Stimulated activated CD4-positive, alpha-beta T cell treated with anti-CD3 and anti-CD28 coated beads, Interleukin-12 subunit alpha, Interleukin-12 subunit beta, amount 100 ng/mL, for 48 hours (primary cell): ENCODE results near the gene CARF.
"Not testable (repeated sequence)": the region's sequence is repeated elsewhere in the genome, so short reads cannot be mapped to it uniquely, and the experiment has no call there.

Experiments
- DNase-seq, 3 donors: peaks; one replicate each; pipeline ENCODE4 v3.0.0-alpha.2; 2020; ENCODE audit warnings: low read depth in 2 of 3, low spot score in 1 of 3

CARF gene

GRCh38 chr2:202911512-202912341 lies at the start of gene CARF, which contains the start of gene WDR12:
CARF (plus strand) TSS chr2:202912275; CDS start chr2:202941903, 29,628 bp downstream.
WDR12 (minus strand) TSS chr2:202911673; CDS start chr2:202911476, 197 bp downstream.
- peak; percentile 78 to 86 (median 82) for DNase-seq

GRCh38 chr2:202870431-202871299 lies 41.4 kb upstream of the CARF start:
- DNase-seq: peak; percentile 37 to 59 (median 56)

DNA sequence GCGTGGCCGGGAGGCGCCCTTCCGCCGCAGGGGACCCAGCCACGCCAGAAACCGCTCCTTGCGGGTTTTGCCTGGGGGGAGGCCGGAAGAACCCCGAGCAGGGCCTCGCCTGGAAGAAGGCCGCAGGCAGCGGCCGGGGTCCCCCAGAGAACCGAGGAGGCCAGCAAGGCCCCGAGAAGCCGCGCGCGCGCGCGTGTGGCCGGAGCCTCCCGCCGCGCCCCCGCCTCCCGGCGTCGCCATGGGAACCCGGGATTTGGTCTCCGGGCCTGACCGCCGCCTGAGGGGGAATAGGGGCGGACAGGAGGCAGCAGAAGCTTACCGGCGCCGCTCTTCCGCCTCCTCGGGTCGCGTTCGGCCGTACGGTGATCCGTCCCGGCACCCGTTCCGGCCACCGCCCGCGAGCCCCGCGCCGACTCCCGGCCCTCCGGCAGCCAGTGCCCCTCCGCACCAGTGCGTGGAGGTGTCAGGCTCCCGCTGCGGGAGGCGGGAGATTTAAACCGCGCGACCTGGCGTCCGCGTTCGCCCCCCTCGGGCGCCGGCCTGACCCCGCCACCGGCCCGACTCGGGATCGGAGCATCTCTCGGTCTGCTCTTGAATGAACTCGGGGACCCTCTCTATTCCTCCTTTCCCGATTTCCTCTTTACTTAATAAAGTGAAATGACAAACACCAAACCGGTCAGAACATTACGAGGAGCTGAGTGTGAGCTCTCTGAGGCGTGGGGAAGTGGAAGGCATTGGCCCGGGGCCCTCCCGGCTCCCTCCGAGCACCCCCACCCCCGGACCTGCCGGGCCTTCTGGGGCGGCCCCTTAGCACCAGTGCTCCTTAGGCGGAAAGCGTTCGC lies 40.6 kb upstream of the CARF start, which contains the start of gene ICA1L:
Gene ICA1L, minus strand, starts transcription at position 467 of the 842 bp plus-strand sequence. CDS start 42,757 bp downstream, outside the sequence.
- peak; percentile 25 to 52 (median 37) for DNase-seq

GRCh38 chr2:202877699-202878098 lies 34.4 kb upstream of the CARF start:
- DNase-seq: no peak

GRCh38 chr2:202881570-202881969 lies 30.5 kb upstream of the CARF start:
- DNase-seq: no peak

- DNase-seq: no peak
Observed at GRCh38 chr2:202883987-202884675, 27.9 kb upstream of the CARF start.

DNA sequence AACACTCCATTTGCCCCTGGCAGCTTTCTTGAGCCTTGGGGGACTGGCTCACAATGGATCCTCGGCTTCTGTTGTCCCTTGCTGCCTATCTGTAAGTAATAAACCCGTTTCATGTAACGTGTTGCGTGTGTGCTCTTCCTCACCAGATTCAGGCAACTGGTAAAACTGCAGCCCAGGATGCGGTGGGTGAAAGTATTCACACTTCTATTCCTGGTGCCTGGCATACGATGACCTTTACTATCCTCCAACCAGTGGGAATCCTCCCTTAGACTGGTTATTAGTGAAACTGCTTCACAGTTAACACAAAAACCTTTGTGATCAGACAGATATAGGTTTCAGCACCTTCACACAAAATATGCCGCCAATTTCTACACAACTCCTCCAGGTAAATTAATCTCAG lies 26.9 kb upstream of the CARF start:
- no peak for DNase-seq

DNA sequence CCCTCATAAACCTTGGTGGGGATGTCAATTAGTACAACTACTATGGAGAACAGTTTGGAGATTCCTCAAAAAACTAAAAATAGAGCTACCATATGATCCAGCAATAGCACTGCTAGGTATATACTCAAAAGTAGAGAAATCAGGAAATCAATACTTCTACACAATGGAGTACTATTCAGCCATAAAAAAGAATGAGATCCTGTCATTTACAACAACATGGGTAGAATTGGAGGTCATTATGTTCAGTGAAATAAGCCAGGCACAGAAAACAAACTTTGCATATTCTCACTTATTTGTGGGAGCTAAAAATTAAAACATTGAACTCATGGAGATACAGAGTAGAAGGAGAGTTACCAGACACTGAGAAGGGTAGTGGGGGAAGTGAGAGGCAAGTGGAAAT lies 6.6 kb upstream of the CARF start:
- not testable (repeated sequence) for DNase-seq

DNA sequence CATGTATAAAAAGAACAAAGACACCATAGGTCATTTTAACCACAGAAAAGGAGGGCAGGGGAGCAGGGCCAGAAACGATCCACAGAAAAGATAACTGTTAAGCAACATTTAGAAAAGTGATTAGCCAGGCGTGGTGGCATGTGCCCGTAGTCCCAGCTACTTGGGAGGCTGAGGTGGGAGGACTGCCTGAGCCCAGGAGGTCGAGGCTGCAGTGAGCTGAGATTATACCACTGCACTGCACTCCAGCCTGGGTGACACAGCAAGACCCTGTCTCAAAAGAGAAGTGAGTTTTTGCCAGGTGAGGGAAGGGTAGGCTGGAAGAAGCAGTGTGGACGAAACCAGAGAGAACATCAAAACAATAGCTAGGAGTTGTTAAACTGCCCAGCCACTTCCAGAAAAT lies 3.9 kb upstream of the CARF start:
- DNase-seq: no peak

- DNase-seq: no peak
Observed at GRCh38 chr2:202909394-202910192, 2.5 kb upstream of the CARF start.

GRCh38 chr2:202910250-202910649 lies 1.8 kb upstream of the CARF start:
- not testable (repeated sequence) for DNase-seq

- DNase-seq: no peak
Observed at GRCh38 chr2:202910698-202911097, 1.4 kb upstream of the CARF start.

- peak in 1 of 3 donors; percentile 5 for DNase-seq
Observed at GRCh38 chr2:202911203-202911511, 918 bp upstream of the CARF start.

DNA sequence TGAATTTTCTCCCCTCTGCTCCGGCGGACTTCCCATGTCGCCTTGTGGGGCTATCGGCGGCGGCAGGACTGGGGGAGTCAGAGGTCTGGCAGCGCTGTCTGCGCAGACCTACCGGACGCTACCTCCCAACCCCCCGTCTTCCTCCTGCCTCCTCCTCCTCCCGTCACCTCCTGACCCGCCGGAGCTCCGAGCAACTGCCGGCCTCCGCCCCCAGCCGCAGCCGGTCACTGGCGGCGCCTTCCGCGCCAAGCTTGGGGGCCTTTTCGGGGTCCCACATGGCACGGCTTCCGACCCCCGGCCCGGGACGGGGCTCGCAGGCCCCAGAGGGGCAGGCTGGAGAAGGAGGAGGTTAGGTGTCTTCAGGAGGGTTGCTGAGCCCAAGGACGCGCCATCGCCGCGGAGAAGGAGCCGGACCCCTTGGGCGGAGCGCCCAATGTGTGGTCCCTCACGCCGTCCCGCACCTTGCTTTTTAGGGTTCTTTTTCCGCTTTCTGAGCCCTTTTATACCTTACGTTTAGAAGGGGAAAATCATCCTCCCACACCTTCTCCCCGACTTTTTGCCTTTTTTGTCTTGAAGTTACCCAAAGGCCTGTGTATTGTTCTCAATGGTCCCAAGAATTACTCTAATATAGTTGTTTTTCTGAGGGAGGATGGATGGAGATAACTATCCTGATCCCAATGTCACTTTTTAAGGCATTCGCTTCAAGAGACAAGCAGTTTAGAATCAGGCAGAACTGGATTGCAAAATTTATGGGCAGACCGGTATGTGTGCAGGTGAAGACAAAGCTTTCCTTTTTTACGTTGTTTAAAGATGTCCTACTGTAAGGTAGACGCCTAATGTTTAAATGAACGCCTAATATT lies 497 bp downstream of the CARF start:
- not testable (repeated sequence) for DNase-seq

- DNase-seq: no peak
Observed at GRCh38 chr2:202918860-202919259, 6.8 kb downstream of the CARF start.

DNA sequence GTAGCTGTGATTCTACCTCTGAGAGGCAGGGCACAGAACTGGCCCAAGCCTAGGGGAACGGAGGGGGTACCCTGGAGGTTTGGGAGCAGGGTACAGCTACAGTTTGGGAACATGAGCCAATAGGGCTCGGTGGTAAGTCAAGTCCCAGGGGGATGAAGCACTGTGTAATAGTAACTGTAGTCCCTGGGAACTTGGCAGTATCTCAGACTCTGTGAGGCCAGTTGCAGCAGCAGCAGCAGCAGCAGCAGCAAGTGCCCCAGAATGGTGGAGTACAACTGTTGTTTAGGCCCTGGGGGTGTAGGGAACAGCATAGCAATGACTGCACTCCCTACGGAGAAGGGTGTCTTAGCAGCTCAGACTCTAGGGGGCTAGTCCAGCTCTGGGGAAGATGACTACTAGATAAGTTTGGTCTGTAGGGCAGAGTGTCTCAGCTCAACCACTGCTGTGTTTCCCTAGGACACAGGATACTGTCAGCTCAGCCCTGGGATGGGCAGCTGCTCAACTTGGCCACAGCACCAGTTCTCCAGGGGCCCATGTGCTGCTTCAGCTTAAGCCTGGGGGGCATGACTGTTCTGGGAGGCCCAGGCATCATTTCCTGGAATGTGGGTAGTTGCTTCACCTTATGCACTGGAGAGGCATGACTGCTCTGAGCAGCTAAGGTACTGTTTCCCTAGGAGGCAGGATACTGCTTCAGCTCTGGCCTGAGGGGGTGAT lies 20.5 kb downstream of the CARF start:
- DNase-seq: no peak

DNA sequence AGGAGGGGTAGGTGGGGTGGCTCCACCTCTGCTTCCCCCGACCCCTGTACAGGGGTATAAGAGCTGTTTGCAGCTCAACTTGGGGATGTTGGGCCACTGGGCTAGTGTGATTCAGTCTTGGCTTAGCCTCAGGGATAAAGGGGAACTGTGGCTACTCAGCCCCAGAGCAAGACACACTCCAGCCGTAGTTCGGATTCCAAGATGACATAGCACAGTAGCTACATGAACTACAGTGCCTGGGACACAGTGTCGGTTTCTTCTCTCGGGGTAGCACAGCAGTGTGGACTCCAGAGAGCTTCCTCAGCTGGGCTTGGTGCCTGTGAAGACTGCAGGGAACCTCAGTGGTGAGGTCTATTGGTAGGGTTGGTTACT lies 21.1 kb downstream of the CARF start:
- no peak for DNase-seq

GRCh38 chr2:202933958-202934357 lies 21.9 kb downstream of the CARF start:
- DNase-seq: no peak
